Dedifferentiated amniotic fluid mesenchymal stem cell (primary cell): Measurements from ENCODE around the gene PIGR.
A peak's percentile ranks its signal among the peaks of the same experiment; 100 is the strongest.
"Not testable (repeated sequence)": the region's sequence is repeated elsewhere in the genome, so short reads cannot be mapped to it uniquely, and the experiment has no call there.

ENCODE experiments used
- DNase-seq: peaks from one replicate; pipeline ENCODE4 v3.0.0-alpha.2; 2016; ENCODE audit errors: extremely low spot score

PIGR gene

GRCh38 chr1:206933333-206933945 lies 12.8 kb downstream of the PIGR start:
- no peak for DNase-seq

GRCh38 chr1:206932177-206932576 lies 14.1 kb downstream of the PIGR start:
- DNase-seq, result no peak

- DNase-seq, result no peak
Measured at GRCh38 chr1:206931709-206932108, 14.6 kb downstream of the PIGR start.

- no peak for DNase-seq
Measured at GRCh38 chr1:206930210-206930798, 16.0 kb downstream of the PIGR start.

- no peak for DNase-seq
Measured at GRCh38 chr1:206929524-206929923, 16.7 kb downstream of the PIGR start.

- no peak for DNase-seq
Measured at GRCh38 chr1:206926286-206926685, 20.0 kb downstream of the PIGR start.

GRCh38 chr1:206925106-206925736 lies 21.0 kb downstream of the PIGR start:
- no peak for DNase-seq

GRCh38 chr1:206924592-206925105 lies 21.6 kb downstream of the PIGR start:
- no peak for DNase-seq

- not testable (repeated sequence) for DNase-seq
Measured at GRCh38 chr1:206923961-206924557, 22.2 kb downstream of the PIGR start.

- no peak for DNase-seq
Measured at GRCh38 chr1:206923009-206923960, 23.0 kb downstream of the PIGR start.

- no peak for DNase-seq
Measured at GRCh38 chr1:206922524-206922923, 23.7 kb downstream of the PIGR start.

GRCh38 chr1:206921772-206922265 lies 24.4 kb downstream of the PIGR start, which contains the start of gene FCMR:
Gene FCMR (minus strand): TSS chr1:206921941. CDS start chr1:206921854, 87 bp downstream.
- DNase-seq, result no peak

- DNase-seq, result no peak
Measured at GRCh38 chr1:206918076-206918475, 28.2 kb downstream of the PIGR start.

GRCh38 chr1:206916000-206916709 lies 30.1 kb downstream of the PIGR start:
- DNase-seq, result no peak

GRCh38 chr1:206915030-206915735 lies 31.1 kb downstream of the PIGR start:
- no peak for DNase-seq

GRCh38 chr1:206913766-206914537 lies 32.3 kb downstream of the PIGR start:
- DNase-seq, result no peak

- peak; percentile 88 for DNase-seq
Measured at GRCh38 chr1:206912445-206913095, 33.7 kb downstream of the PIGR start.

GRCh38 chr1:206911064-206911663 lies 35.1 kb downstream of the PIGR start:
- peak; percentile 74 for DNase-seq
